NCI-H82 (cell line): Measurements from ENCODE around the gene ALDH16A1.
A peak's percentile ranks its signal among the peaks of the same experiment; 100 is the strongest.

ENCODE experiments used
- DNase-seq: peaks from one replicate; lab custom pipeline; 2025; lab: John Stamatoyannopoulos, UW

The ALDH16A1 gene

GRCh38 chr19:49423985-49424303 is 29.1 kb upstream of the ALDH16A1 start:
- DNase-seq = no peak

DNA sequence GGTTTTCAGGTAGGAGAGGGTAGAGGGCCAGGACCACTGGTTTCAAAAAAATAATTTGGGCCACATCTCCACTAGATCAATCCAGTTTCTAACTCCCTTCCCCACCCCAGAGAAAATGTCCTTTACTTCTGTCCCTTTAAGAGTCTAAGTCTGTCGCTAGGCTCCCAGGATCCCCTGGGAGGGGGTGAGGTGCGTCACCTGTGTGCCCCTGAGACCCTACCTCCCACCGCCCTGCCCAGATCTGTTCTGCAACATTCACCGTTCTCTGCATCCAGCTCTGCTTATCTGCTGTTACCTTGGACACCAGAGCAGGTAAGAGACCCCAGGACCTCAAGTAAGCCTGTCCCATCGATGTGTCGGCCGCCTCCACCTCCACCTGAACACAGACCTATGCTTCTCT is 27.8 kb upstream of the ALDH16A1 start, which contains the start of gene GFY:
Gene GFY (plus strand): TSS at position 211 of the 400 bp plus-strand sequence. CDS start 1,043 bp downstream, outside the sequence.
- no peak for DNase-seq

DNA sequence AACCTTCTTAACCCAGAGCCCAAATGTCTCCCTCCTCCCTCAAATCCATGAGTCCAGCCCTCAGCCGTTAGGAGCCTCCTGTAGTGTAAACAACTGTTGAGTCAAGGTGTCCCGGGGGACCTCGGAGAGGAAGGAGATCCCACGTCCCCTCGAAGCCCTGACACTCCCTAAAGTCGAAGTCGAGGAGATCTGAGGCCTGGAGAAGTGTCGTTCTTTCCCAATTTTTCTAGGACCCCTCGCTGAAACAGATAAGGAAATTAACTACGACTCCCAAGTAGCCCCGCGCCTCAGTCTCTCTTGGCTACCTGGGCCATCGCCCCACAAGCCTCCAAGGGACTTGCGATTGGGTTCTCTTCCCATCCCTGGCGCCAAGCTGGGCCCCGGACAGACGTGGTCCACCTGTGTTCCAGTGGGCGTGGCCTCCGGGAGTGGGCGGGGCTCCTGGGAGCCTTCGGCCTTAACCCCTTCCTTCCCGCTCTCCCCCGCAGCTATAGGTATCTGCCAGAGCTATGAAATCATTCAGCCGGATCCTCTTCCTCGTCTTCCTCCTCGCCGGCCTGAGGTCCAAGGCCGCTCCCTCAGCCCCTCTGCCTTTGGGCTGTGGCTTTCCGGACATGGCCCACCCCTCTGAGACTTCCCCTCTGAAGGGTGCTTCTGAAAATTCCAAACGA is 27.0 kb upstream of the ALDH16A1 start:
- DNase-seq = peak; percentile 79

DNA sequence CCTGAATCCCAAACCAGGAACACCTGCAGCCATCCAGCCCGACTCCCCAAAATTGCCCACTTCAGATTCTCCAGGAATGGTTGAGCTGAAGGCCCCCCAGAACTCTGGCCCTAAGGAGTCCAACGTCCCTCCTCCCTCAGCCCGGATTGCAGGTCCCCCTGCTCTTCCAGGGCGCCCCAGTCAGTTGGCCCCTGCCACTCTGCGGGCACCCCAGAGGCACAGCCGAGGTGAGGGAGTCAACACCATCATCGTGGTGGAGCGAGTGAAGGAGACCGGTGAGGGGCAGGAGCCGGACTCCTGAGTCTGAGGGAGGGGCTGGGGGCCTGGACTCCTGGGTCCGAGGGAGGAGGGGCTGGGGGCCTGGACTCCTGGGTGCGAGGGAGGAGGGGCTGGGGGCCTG is 25.7 kb upstream of the ALDH16A1 start:
- DNase-seq = no peak

DNA sequence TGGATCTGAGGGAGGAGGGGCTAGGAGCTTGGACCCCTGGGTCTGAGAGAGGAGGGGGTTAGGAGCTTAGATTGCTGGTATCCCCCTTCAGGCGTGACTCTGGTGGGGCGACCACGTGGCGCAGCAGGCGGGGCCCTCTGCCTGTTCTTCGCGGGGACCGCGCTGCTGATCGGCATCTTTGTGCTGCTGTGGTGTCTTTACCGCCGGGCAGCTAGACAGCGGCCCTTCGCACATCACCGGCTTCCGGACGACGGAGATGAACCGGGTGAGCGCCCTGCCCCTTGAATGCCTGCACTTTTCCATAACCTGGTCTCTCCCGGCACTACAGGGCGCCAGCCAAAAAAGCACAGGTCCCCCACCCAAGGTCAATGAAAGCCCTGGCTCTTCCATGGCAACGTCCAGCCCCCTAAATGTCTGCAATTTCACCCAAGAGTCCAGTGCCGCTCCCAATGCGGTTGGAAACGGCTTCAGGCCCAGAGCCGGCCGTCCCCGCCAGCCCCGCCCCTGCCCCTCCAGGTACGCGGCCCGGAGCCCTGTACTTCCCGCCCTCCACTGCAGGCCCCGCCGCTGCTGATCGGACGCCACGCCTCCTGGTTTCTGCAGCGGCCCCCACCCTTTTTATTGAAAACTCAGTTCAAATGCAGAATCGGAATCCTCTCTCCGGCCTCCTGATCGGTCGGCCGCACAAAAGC is 25.0 kb upstream of the ALDH16A1 start:
- DNase-seq = peak; percentile 25

GRCh38 chr19:49428547-49429451 is 24.2 kb upstream of the ALDH16A1 start:
- DNase-seq = no peak

- DNase-seq = no peak
Measured at GRCh38 chr19:49430172-49430677, 22.8 kb upstream of the ALDH16A1 start.

DNA sequence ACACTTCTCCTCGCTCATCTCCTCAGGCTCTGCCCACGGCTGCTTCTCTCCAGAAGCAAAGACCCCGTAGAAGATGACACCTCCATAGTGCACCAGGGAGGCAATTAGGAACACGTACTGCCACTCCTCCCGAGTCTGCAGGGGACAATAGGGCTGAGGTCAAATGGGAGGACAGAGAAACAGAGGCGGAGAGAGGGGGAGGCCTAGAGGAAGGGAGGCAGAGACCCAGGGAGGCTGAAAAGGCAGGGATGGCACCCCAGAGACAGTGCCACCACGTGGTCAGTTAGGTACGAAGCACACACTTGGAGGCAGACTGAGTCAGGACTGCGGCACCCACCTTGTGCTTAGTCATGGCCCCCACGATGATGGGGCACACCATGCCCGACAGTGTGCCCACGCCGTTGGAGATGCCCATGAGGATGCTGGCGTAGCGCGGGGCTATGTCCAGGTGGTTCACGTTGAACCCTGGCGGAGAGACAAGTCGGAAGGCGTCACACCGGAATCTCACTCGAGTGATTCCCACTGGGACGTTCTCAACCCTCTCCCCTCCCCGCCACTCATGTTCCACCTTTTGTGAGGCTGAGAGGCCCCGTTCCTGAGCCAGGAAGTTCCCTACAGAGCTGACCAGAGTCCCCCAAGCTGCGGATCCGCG is 22.2 kb upstream of the ALDH16A1 start:
- DNase-seq = peak; percentile 45

GRCh38 chr19:49431330-49431749 is 21.7 kb upstream of the ALDH16A1 start:
- peak; percentile 39 for DNase-seq

DNA sequence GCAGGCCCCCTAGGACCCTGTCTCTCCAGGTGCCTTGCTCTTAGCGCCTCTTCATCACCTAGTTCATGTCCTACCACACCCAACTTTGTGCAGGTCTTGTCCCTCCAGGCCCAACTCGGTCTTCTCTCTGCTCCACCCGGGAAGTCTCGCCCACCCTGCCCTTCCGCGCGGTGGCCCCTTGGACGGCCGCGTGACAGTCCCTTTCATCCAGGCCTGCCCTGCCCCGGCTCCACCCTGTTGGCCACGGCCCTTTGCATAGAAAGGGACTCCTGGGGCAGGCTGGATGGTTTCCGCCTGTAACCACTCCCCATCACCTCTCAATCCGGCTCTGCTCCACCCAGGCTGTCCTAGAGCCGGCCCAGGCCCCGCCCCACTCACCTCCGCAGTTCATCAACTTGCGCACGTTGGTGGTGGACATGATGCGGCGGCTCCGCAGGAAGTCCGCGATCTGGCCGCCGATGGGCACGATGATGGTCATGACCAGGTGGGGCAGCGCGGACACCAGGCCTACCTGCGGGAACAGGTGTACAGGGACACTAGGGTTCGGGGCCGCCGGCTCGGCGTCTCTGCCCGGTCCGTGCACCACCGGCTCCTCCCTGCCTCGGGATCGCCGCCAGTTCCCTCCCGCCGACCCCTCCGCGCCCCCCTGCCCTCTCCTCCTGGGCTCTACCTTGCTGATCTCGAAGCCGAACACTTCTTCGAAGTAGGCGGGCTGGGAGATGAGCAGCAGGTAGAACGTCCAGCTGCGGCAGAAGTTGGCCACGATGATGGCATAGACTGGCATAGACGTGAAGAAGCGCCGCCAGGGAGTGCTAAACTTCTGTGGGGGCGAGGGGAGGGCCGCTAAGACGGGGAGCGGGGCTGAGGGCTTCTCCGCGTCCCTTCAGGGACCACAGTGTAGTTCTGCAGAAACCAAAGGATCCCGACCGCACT is 20.6 kb upstream of the ALDH16A1 start:
- no peak for DNase-seq

DNA sequence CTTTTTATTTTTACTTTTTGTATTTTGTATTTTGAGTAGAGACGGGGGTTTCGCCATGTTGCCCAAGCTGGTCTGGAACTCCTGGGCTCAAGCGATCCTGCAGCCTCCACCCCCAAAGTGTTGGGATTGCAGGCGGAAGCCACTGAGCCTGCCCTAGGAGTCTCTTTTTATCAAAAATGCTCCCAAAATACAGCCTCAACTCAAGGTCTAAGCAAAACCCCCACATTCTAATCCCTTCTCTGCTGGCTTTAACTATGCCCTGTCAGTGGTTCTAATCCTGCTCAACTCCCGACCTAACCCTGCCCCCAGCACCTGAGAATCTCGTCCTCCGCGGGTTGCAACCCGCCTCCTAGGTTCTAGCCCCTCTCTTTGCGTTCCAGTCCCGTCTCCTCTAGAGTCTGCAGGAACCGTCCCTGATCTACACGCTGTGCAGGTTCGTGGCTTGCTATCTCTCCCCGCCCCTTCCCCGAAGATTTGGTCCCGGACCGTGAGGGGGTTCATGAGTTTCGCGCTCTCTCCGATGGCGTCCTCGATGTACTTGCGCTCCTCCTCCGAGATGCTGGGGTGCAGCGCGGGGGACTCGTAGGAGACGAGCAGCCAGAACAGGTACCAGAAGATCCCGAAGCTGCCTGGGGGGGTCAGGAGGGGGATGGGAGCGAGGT is 19.7 kb upstream of the ALDH16A1 start:
- no peak for DNase-seq

- DNase-seq = peak; percentile 28
Measured at GRCh38 chr19:49434907-49435583, 18.0 kb upstream of the ALDH16A1 start.

DNA sequence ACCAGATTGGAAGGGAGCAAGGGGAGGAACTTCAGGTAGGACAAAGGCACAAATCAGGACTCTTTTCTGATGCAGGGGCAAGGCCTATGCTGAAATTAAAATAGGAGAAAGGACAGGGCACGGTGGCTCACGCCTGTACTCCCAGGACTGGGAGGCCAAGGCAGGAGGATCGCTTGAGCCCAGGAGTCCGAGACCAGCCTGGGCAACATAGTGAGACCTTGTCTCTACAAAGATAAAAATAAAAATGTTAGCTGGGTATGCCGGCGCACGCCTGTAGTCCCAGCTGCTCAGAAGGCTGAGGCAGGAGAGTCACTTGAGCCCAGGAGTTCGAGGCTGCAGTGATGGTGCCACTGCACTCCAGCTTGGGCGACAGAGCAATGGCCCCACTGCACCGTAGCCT is 17.4 kb upstream of the ALDH16A1 start:
- DNase-seq = no peak

DNA sequence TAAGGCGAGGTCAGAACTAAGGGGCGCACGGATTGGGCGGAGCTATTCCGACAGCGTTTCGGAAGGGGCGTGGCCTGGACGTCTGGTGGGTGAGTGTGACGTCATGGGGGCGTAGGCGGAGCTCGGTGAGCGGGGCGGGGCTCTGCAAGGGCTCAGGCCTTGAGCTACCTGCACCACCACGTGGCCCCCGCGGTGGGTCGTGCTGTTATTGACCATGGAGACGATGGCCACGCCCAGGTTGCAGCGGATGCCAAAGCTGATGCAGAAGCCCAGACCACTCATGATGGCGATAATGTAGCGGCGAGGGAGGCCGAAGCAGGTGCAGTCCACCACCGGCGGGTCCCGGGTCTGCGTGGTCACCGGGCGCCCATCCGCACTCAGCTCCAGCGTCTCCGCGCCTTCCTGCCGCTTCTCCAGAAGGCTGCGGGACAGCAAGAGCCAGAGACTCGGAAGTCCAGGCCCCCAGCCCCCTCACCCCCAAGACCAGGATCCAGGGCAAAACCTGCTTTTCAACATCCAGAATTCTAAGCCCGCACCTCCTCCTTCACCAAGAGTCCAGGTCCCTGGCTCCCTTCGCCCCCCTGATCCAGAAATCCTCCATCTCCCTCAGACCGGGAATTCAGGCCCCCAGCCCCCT is 16.5 kb upstream of the ALDH16A1 start:
- DNase-seq = no peak

- peak; percentile 96 for DNase-seq
Measured at GRCh38 chr19:49437231-49437630, 15.8 kb upstream of the ALDH16A1 start.

GRCh38 chr19:49438261-49438660 is 14.8 kb upstream of the ALDH16A1 start:
- peak; percentile 88 for DNase-seq

DNA sequence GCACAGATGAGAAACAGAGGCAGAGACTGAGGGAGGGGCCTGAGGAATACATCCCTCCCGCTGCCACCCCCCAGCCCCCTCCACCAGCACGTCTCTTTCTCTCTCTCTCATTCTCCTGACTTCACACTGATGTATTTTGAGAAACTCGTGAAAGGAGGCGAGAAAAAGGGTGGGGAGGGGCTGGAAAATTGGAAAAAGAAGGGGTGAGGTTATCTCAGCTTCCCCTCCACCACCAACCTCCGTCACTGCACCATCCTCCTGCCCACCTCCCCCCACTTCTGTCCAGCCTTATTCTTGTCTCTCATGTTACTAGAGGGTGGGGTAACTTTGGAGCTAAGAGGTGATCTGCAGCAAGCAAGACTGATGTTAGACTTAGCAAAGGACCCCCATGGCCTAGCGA is 13.2 kb upstream of the ALDH16A1 start:
- DNase-seq = no peak

- DNase-seq = peak; percentile 71
Measured at GRCh38 chr19:49440439-49441209, 12.4 kb upstream of the ALDH16A1 start.
